HG02970 (cell line): Measurements from ENCODE around the gene LOXL4.

Experiments used
- ATAC-seq: cut with Tn5 transposase; IDR thresholded peaks from one replicate; pipeline ENCODE4 v1.9.1; 2021; ENCODE audit warnings: mild to moderate bottlenecking, moderate library complexity, moderate number of reproducible peaks; ENCODE audit not compliant: unreplicated experiment, low FRiP score

The LOXL4 gene

GRCh38 chr10:98295907-98296306, 27.9 kb upstream of the LOXL4 start:
- no peak for ATAC-seq

- no peak for ATAC-seq
These were observed 27.4 kb upstream of the LOXL4 start for GRCh38 chr10:98295401-98295811.

GRCh38 chr10:98294270-98294627, 26.3 kb upstream of the LOXL4 start:
- no peak for ATAC-seq

- no peak for ATAC-seq
These were observed 25.7 kb upstream of the LOXL4 start for GRCh38 chr10:98293550-98294269.

GRCh38 chr10:98292971-98293370, 25.0 kb upstream of the LOXL4 start:
- ATAC-seq = no peak

GRCh38 chr10:98289802-98290209, 21.8 kb upstream of the LOXL4 start:
- no peak for ATAC-seq

- ATAC-seq = no peak
These were observed 19.3 kb upstream of the LOXL4 start for GRCh38 chr10:98287321-98287720.

- ATAC-seq = no peak
These were observed 18.4 kb upstream of the LOXL4 start for GRCh38 chr10:98286419-98286818.

GRCh38 chr10:98285416-98285815, 17.4 kb upstream of the LOXL4 start:
- no peak for ATAC-seq

GRCh38 chr10:98276311-98276710, 8.3 kb upstream of the LOXL4 start:
- no peak for ATAC-seq

GRCh38 chr10:98274562-98274961, 6.6 kb upstream of the LOXL4 start:
- no peak for ATAC-seq

- no peak for ATAC-seq
These were observed 5.3 kb upstream of the LOXL4 start for GRCh38 chr10:98273057-98273850.

- no peak for ATAC-seq
These were observed 4.7 kb upstream of the LOXL4 start for GRCh38 chr10:98272656-98273055.

GRCh38 chr10:98272245-98272644, 4.3 kb upstream of the LOXL4 start:
- ATAC-seq = no peak

GRCh38 chr10:98270786-98271185, 2.8 kb upstream of the LOXL4 start:
- ATAC-seq = no peak

- ATAC-seq = no peak
These were observed 2.2 kb upstream of the LOXL4 start for GRCh38 chr10:98270073-98270740.

GRCh38 chr10:98269435-98269912, 1.5 kb upstream of the LOXL4 start:
- no peak for ATAC-seq

GRCh38 chr10:98268694-98269431, 869 bp upstream of the LOXL4 start:
- ATAC-seq = no peak

- ATAC-seq = no peak
These were observed 713 bp downstream of the LOXL4 start for GRCh38 chr10:98267069-98267893.

GRCh38 chr10:98266647-98267046, 1.3 kb downstream of the LOXL4 start:
- ATAC-seq = no peak
